Motor neuron (in vitro differentiated cells): Measurements from ENCODE around the gene NGFR. TPM values are rescaled to one million over a fixed set of nuclear protein-coding genes. Genes with fewer than 3 reads are reported as not detected.
A peak's percentile ranks its signal among the peaks of the same experiment; 100 is the strongest.
"Not testable (repeated sequence)": the region's sequence is repeated elsewhere in the genome, so short reads cannot be mapped to it uniquely, and the experiment has no call there.

Experiments used
- ATAC-seq, 8 experiments: fragments of 200-7000 bp; cut with Tn5 transposase; replicated peaks in 6 of 8; 2 replicates each; pipeline ENCODE4 v1.8.0; 2021; ENCODE audit warnings: mild to moderate bottlenecking in 8 of 8, moderate library complexity in 8 of 8
- H3K27ac ChIP-seq, 2 donors: fragments of 250-450 bp; sonication (Bioruptor Pico); 2 replicates each; pipeline ENCODE4 v1.9.0; 2021; ENCODE audit warnings: antibody characterized with exemption in 2 of 2, mild to moderate bottlenecking in 2 of 2, moderate library complexity in 1 of 2
- H3K4me1 ChIP-seq, 2 donors: fragments of 250-450 bp; sonication (Bioruptor Pico); replicated peaks in 1 of 2; 2 replicates each; pipeline ENCODE4 v1.6.1; 2021; ENCODE audit warnings: antibody characterized with exemption in 2 of 2, mild to moderate bottlenecking in 2 of 2, moderate library complexity in 1 of 2
- H3K4me3 ChIP-seq, 5 donors: fragments of 250-450 bp; sonication (Bioruptor Pico); 2 replicates each; pipeline ENCODE4 v1.9.0; 2021; ENCODE audit warnings: antibody characterized with exemption in 5 of 5, mild to moderate bottlenecking in 5 of 5, moderate library complexity in 4 of 5
- WGBS, 10 experiments: fragments of 450-650 bp; shearing (Covaris generic); methylation state at CpG; one replicate each; pipeline ENCODE4 v1.0.0; 2022; 5-methylcytosine and 5-hydroxymethylcytosine counted together
- in situ Hi-C, 9 experiments: fragments of 400-800 bp; cut with MboI; loops; one replicate each; pipeline ENCODE4 v1.15.0; 2021; ENCODE audit warnings: low sequenced_read_pairs in 9 of 9, low pct_unique_long_range_greater_than_20kb in 2 of 9; ENCODE audit not compliant: unreplicated experiment in 9 of 9
- total RNA-seq, 8 experiments: library from RNA; unstranded; fragments of 300-600 nt; gene quantifications; 2 replicates each; pipeline versions ENCODE4 v1.2.3 to v1.2.4, GENCODE V29; 2022

Gene NGFR
- total RNA-seq, 8 experiments from 2014 or later = 0.45 to 139 (median 83.6) TPM

DNA sequence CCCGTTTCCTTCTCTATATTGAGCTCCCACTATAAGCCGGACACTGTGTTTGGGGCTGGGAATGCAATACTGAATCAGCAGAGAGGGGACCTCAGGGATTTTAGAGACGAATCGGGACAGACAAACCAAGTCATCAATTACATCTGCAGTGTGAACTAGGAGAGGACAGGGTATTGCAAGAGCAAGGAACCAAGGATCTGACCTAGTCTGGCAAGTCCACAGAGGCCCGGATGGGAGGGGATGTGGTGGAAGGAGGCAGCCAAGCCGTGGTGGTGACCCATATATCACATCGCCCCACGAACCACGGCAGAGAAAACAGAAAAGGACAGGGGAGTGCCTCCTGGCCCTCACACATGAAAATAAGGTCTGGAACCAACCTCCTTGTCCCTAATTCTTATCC is 52.5 kb downstream of the NGFR start:
- Histone ChIP-seq H3K27ac (no peak overlapping the region), H3K4me1 (peaks cover 3 to 5% of the 10 kb centered on the region in 2 donors), H3K4me3 (no peak overlapping the region)
- WGBS, 10 experiments = 45 to 100% (median 80%) methylated on average over 2 to 6 of the region's 9 CpGs; no CpG with 5 or more reads in 5 of the 10 experiments
- in situ Hi-C loops = no loop called here
- no peak for ATAC-seq

DNA sequence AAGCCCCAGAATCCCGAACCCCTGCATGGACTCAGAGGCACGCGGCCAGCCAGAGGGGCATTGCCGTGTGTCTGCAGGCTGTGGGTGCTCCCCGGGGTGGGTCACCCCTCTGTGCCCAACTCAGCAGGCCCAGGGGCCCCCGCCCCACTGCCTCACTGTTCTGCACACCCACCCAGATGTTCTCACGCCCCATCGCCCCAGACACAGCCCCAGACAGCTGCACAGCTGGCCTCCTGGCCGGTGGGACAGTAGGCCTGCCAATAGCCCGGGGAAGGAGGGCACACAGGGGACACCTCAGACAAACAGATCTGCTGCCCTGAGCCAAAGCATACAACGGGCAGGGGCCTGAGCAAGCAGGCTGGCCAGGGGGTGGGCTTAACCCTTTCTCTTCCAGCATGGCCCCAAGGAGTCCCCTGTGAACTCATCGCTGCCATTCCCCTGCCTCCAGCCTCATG is 53.0 kb downstream of the NGFR start:
- 0 to 100% (median 55%) methylated on average over 1 to 4 of the region's 12 CpGs; no CpG with 5 or more reads in 7 of the 10 experiments for WGBS, 10 experiments
- in situ Hi-C loops = no loop called here
- peak in 1 of 8 experiments; percentile 22 for ATAC-seq
- Histone ChIP-seq H3K27ac (no peak overlapping the region), H3K4me1 (peaks cover 3 to 5% of the 10 kb centered on the region in 2 donors), H3K4me3 (no peak overlapping the region)

DNA sequence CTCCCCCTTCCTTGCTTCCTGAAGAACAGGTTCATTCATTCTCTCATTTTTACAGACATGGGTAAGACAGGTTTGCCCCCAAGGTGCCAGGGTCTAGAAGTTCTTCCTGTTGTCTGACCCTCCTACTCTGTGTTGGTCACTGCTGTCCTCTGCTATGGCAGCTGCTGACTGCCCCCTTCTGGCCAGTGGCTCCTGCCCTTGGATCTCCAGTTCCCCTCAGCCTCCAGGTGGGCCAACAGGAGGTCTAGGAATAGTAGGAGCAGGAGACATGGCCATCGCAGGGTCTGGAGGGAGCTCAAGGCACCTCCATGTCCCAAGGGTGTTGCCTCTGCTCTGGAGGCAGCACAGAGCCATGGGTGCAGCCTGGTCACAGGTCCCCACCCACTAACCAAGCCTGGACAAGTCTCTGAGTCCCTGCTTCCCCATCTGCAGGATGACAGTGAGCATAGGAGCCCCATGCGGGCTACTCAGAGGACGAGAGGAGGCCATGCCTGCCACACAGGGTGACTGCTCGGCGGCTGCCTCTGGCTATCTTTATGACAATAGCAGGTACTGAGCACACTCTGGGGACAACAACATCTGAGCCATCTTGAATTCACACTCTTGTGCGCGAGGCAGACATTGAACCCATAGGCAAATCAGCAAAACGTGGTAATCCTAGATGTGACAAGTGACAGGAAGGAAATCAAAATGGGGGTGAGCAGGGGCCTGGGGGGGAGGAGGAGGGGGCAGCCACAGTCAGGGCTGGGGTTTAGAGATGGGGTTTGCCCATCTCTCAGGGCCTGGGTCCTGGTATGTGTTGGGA is 53.6 kb downstream of the NGFR start:
- 37 to 100% (median 80%) methylated on average over 1 to 4 of the region's 8 CpGs; no CpG with 5 or more reads in 5 of the 10 experiments for WGBS, 10 experiments
- no peak overlapping the region for H3K4me3 ChIP-seq
- peaks cover 3 to 5% of the 10 kb centered on the region in 2 donors for H3K4me1 ChIP-seq
- in situ Hi-C loops = no loop called here
- ATAC-seq = peak in 3 of 8 experiments; percentile 61 to 85 (median 77)
- H3K27ac ChIP-seq = no peak overlapping the region

DNA sequence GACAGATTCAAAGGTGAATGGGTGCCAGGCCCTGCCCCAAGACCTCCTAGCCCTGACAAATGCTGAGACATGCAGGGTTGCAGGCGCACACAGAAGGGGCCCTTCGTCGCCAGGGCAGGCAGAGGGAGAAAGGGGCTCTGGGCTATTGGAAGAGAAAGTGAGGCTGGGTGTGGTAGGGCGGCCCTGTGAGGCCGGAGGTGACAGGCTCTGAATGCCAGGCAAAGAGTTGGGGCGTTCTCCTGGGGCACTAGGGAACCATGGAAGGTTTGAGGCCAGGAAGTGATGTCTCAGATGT is 54.2 kb downstream of the NGFR start:
- Histone ChIP-seq H3K4me3 (no peak overlapping the region), H3K27ac (no peak overlapping the region), H3K4me1 (peaks cover 3 to 5% of the 10 kb centered on the region in 2 donors)
- 80% methylated on average over 2 of the region's 6 CpGs; no CpG with 5 or more reads in 9 of the 10 experiments for WGBS, 10 experiments
- in situ Hi-C loops = no loop called here
- no peak for ATAC-seq

DNA sequence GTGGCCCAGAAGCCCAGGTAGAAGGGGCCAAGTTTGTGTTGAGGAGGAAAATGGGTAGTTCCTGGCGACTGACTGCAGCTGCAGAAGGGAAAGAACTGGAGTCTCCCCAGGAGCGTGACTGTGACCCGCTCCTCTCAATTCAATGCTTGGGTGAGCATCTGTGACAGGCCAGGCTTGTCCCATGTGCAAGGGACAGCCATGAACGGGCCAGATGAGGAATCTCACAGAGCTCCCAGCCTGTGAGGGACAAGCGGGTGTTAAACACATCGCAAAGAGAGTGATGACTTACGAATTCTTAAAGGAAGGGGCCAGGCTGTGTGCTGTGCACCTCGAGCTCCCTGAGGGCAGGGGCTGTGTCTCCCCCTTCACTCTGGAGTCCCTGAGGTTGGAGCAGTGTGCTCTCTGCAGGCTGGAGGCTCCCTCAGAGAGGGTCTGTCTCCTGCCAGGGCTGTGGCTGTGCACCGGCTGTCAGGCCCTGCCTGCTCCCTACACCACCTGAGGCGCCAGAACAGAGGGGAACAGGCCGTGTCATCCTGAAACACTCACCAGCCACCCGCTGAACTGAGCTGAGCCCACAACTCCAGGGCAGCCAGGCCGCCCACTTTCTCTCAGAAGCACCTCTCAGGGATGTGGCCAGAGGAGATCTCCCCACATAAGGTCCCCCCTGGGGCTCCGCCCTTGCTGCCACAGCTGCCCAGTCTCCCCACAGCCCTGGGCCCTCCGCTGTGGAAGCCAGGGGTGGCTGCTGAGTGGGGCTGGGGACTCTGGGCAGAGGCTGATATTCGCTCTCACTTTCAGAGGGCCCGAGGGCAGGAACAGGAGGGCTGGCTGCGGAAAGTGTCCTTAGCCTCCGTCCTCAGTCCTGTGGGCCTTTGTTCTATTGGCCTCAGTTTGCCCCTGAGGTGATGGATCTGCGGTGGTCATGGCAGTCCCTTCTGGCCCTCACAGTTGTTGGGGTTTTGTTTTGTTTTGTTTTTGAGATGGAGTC is 54.9 kb downstream of the NGFR start:
- Histone ChIP-seq H3K27ac (no peak overlapping the region), H3K4me3 (no peak overlapping the region), H3K4me1 (peaks cover 3 to 5% of the 10 kb centered on the region in 2 donors)
- in situ Hi-C loops = loop anchor here (5.0 to 25.0 kb wide), 10 partner anchors 55 to 462 kb away; partner anchors contain the start of genes DLX3 (in 4 of the 9), PHB1 (in 4 of the 9), NGFR (in 1 of the 9) and TAC4 (in 1 of the 9)
- ATAC-seq = no peak
- WGBS, 10 experiments = 71 to 100% (median 89%) methylated on average over 1 to 6 of the region's 20 CpGs; no CpG with 5 or more reads in 3 of the 10 experiments

DNA sequence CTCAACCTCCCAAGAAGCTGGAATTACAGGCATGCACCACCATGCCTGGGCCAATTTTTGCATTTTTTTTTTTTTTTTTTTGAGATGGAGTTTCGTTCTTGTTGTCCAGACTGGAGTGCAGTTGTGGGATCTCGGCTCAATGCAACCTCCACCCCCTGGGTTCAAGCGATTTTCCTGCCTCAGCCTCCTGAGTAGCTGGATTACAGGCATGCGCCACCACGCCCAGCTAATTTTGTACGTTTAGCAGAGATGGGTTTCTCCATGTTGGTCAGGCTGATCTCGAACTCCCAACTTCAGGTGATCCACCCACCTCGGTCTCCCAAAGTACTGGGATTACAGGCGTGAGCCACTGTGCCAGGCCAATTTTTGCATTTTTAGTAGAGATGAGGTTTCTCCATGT is 55.7 kb downstream of the NGFR start:
- H3K4me3 ChIP-seq, H3K27ac ChIP-seq, ATAC-seq, H3K4me1 ChIP-seq: not testable (repeated sequence)
- WGBS, 10 experiments = 67 to 96% (median 86%) methylated on average over 3 to 9 of the region's 9 CpGs; no CpG with 5 or more reads in 5 of the 10 experiments
- in situ Hi-C loops = loop anchor here (5.0 to 25.0 kb wide), 10 partner anchors 56 to 462 kb away; partner anchors contain the start of genes DLX3 (in 4 of the 9), PHB1 (in 4 of the 9), NGFR (in 1 of the 9) and TAC4 (in 1 of the 9)

DNA sequence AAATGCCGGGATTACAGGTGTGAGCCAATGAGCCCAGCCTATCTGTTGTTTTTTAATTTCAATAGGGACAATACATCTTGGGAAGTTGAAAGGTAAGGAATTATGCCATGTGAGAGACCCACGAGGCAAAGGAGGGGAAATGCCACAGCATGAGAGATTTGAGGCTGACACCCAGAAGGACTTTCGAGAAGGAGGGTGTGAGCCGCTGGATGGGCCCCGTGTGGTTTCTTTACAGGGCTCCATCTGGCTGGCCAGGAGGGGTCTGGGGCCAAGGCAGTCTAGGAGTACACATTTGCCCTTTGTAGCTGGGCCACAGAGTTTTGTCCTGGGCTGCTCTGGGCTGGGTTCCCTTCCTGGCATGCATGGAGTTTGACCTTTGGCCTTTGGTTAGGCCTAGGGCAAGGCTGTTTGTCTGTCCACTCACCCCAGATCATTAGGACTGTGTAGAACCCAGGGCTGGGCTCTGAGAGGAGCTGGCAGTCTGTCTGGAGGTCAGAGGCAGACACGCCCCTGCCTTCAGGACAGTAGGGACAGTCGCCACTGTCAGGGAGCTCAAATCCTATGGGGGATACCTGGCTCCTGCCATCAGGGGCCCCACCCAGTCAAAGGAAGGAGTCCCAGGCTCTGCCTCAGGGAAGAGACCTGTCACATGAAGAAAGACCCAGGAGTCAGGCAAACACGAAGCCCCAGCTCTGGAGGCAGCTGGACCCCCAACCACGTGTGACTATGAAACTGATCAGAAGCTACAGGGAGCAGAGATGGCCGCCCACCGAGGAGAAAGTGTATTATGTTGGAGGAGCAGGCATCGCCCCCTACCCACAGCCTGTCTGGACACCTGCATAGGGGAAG is 56.4 kb downstream of the NGFR start:
- no peak for ATAC-seq
- 56 to 100% (median 92%) methylated on average over 1 to 5 of the region's 12 CpGs; no CpG with 5 or more reads in 3 of the 10 experiments for WGBS, 10 experiments
- Histone ChIP-seq H3K4me3 (no peak overlapping the region), H3K4me1 (peaks cover 3% of the 10 kb centered on the region in 2 donors), H3K27ac (no peak overlapping the region)
- in situ Hi-C loops = loop anchor here (5.0 to 25.0 kb wide), 10 partner anchors 57 to 461 kb away; partner anchors contain the start of genes DLX3 (in 4 of the 9), PHB1 (in 4 of the 9), NGFR (in 1 of the 9) and TAC4 (in 1 of the 9)

DNA sequence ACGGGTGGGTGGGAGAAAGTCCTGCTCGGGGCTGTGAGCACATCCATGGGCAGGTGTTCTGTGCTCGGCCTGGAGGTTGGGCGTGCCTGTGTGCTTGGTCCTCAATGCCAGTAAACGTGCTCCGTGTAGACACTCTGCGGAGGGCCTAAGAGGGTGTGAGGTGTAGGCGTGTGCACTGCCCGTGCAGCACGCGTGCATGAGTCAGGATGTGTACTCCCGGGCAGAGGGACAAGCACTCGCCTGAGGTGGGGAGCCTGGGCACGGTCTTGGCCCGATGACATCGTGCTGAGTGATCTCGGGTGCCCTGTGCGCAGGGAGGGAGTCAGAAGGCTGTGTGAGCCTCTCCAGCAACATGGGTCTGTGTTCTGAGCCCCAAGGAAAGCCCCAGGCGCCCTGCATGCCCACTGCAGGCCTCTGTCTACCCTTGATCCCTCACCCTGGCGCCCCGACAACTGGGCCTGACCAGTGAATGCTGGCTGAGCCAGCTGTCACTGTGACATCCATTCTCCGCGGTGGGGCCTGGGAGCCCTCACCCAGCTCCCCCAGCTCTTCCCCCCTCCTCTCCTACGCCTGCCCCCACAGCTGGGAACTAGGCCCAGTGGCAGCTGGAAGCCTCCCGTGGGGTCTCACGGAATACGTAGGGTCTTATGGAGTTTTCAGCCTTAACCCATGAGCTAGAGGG is 57.1 kb downstream of the NGFR start:
- WGBS, 10 experiments = 34 to 100% methylated on average over 2 to 7 of the region's 27 CpGs; no CpG with 5 or more reads in 8 of the 10 experiments
- Histone ChIP-seq H3K4me3 (no peak overlapping the region), H3K27ac (no peak overlapping the region), H3K4me1 (peaks cover 3% of the 10 kb centered on the region in 2 donors)
- peak in 3 of 8 experiments; percentile 29 to 64 (median 58) for ATAC-seq
- in situ Hi-C loops = loop anchor here (5.0 to 25.0 kb wide), 10 partner anchors 57 to 460 kb away; partner anchors contain the start of genes DLX3 (in 4 of the 9), PHB1 (in 4 of the 9), NGFR (in 1 of the 9) and TAC4 (in 1 of the 9)

DNA sequence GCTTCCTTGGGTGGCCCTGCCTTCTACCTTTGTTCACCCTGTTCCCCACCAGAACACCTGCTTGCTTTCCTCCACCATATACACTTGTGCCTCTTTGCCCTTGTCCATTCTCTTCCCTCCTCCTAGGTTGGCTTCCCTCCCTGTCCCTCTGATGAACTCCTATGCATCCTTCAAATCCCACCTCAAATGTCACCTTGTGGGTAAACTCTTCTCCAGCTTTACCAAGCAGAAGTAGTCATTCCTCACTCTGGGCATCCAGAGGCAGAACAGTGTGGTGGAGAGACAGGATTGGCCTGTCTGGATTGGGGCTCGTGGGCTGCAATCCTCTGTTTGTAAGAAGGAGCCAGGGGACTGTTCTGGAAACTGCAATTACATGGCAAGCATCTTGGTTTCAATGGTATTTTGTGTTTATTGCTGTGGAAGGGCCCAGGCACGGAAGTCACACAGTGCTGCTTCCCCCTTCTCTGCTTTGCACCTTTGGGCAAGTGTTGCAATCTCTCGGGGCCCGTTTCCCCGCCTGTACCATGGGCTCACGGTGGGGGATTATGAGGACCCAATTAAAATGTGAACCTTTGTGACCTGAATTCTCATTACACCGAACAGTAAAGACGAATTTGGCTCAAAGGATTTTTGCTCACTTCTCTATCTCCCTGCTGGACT is 58.7 kb downstream of the NGFR start:
- no peak for ATAC-seq
- no peak overlapping the region for H3K27ac ChIP-seq
- 60 to 100% (median 80%) methylated on average over 1 to 7 of the region's 8 CpGs; no CpG with 5 or more reads in 2 of the 10 experiments for WGBS, 10 experiments
- H3K4me1 ChIP-seq = peaks cover 3% of the 10 kb centered on the region in 2 donors
- in situ Hi-C loops = loop anchor here (5.0 to 25.0 kb wide), 10 partner anchors 59 to 458 kb away; partner anchors contain the start of genes DLX3 (in 4 of the 9), PHB1 (in 4 of the 9), NGFR (in 1 of the 9) and TAC4 (in 1 of the 9)
- H3K4me3 ChIP-seq = no peak overlapping the region

DNA sequence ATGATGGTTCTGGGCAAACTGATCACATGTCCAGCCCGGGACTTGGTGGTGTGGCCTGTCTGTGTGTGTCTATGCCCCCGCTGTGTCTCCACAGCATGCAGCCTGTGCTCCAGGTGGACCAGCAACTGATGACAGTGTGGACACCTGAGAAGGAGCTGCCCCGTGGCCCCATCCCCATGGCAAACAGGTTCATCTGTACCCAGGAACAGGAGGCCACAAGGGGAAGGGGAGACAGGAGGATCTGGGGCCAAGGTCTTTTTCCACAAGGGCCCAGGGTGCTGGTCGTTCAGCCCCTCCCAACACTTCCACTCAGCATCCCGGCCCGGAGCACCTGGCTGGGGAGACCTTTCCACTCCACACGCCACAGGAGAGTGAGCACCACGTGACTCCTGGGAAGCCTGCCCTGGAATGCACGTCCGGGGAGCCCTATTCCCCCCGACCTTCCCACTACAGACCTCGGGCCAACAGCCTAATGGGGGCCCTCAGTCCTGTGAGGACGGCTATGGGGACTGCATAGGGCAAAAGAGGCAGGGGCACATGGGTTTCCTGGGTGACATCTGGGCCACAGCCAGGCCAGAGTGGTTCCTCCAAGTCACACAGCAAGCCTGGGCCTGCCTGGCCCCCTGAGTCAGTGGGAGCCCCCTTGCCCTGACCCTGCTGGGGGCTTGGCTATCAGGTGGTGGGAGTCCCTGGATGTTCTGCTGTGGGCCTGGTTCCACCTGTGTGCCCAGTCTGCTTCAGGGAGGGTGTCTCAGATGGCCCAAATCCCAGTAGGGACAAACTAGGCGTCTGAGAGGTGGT is 59.8 kb downstream of the NGFR start:
- ATAC-seq = no peak
- Histone ChIP-seq H3K27ac (no peak overlapping the region), H3K4me1 (peaks cover 3% of the 10 kb centered on the region in 2 donors), H3K4me3 (no peak overlapping the region)
- in situ Hi-C loops = loop anchor here (5.0 to 25.0 kb wide), 10 partner anchors 60 to 457 kb away; partner anchors contain the start of genes DLX3 (in 4 of the 9), PHB1 (in 4 of the 9), NGFR (in 1 of the 9) and TAC4 (in 1 of the 9)
- WGBS, 10 experiments = 92 to 100% (median 100%) methylated on average over 1 to 5 of the region's 14 CpGs; no CpG with 5 or more reads in 6 of the 10 experiments
